HG02763 (cell line): ENCODE measurements around the gene LOXL3.

Source experiments
- ATAC-seq: cut with Tn5 transposase; IDR thresholded peaks from one replicate; pipeline ENCODE4 v1.9.1; 2021; ENCODE audit warnings: mild to moderate bottlenecking, moderate library complexity; ENCODE audit not compliant: unreplicated experiment

LOXL3 gene

DNA sequence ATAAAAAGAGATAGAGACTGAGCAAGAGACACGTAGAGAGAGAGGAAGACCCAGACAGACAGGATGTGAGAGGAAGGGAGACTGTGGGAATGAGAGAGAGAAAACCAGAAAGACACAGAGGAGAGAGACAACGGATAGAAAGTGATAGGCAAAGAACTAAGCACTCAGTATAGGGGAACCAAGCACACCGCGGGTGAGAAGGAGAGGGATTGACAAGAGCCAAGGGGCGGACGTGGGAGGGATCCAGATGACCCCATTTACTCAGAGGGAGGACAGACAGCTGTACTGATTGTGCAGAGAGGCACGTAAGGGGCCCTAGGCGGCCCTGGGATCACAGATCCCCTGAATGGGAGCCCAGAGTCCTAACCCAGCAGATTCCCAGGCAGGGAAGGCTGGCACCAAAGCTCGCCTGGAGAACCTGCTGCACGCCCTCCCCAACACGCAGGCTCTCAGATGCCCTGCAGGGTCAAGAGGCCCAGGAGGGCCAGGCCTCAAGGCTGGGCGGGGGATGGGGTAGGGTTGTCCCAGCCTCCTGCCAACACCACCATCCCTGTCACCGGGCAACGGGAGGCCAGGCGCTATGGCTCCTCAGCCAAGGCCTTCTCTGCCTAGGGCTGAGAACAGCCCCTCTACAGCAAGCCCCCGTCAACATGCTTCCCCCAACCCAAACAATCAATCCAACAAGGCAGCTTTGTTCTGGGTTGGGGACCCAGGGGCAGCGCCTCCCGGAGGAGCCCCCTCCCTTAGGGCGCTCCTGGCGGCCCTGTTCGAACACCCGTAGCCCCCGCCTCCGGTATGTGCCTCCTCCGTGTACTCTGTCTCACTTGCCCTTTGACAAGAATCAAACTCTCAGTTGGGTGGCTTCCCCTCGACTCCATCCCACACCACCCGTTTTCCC is 579 bp downstream of the LOXL3 start:
- no peak for ATAC-seq

DNA sequence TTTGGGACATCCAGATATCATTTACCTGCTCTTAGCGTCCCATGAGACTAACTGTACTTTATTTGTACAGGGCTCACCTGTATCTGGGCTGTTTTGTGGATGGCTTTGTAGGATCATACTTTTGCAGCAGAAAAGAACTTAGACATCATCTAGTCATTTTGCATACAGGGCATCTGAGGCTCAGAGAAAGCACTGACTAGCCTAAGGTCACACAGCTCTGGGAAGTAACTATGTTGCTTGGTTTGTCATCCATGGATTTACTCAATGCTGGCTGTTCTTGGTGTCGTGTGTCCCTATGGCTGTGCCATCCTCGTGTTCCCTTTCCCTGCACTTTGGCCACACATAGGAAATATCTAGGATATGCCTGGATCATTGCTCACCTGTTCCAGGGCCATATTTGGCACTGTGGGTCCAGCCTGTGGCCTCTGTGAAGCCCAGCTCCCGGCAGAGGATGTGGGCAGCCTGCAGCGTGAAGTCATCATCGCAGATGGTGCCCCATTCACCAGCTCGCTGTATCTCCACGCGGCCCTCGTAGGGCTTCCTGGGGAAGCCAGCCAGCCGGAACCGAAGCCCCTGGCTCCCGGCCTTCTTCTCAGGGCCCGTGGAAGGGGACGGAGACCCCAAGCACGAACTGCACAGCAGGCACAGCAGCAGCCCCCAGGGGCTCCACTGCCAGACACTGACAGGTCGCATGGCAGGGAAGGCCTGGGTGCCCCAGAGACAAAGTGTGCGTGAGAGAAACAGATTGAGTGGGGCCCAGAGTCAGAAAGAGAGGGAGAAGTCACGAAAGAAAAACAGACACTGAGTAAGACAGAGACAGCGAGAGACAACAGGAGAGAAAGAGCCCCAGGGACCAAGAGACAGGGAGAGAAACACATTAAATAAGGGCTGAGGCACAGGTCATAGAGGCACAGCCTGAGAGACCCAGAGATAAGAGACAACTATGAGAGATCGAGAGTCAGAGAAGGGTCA is 1.5 kb downstream of the LOXL3 start:
- ATAC-seq, result no peak

DNA sequence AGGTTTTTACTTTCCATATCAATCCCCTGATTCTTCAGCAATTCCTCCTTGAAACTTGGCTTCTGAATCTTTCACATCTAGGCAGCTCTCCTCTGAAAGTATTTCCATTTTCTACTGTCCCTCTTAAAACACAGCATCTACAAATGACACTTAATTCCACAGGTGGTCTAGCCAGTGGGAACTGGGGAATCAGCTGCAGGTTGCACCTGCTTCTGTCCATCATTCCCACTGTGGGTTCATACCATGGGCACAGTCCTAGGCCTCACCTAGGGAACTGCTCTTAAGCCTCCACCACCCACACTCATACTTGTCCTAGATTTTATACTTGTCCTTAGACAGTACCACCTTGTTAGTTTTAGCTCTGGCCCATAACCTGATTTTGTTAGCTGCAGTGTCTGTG is 2.2 kb downstream of the LOXL3 start:
- no peak for ATAC-seq

DNA sequence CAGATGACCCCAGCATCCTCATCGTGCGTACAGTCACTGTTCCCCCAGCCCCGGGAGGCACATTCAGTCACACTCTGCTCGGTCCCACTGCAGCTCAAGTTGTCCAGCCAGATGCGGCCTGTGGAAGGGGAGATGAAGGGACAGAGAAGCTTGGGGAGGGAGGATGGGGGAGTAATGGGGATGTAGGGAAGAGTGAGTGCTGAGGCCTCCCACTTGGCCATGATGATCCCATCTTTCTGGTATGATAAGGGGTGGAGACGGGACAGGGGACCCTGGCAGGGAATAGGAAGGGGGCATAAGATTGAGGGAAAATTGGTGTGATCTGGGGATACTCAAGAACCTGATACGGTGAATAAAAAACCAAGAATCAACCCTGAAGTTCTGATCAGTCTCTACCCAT is 3.5 kb downstream of the LOXL3 start:
- ATAC-seq, result no peak

GRCh38 chr2:74548900-74549826 is 4.6 kb downstream of the LOXL3 start:
- peak; percentile 37 for ATAC-seq

DNA sequence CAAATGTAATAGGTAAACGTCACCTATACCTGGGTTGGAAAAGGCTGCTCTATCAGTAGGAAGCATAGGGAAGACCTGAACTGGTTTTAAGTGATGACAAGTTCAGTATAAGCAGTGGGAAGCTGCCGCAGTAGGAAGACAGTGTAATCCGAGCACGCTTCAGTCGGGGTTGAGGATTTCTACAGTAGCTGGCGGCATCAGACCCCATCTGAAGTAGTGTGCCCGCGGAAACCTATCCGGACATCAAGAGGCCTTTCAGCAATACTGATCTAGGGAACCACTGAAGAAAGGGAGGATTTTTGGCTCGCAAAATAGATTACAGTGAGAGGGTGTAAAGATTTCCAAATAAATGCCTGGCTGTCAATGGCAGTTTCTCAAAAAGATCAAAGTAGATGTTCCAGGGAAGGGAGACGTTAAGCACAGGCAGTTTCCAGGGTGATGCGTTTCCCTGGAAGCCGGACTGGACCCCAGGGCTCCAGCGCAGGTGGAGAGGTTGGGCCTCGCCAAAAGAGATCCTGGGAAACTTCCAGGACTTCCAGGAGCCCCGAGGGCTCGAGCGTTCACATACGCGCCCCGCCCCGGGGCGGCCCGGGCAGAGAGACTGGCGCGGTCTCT is 5.3 kb downstream of the LOXL3 start:
- ATAC-seq, result no peak

DNA sequence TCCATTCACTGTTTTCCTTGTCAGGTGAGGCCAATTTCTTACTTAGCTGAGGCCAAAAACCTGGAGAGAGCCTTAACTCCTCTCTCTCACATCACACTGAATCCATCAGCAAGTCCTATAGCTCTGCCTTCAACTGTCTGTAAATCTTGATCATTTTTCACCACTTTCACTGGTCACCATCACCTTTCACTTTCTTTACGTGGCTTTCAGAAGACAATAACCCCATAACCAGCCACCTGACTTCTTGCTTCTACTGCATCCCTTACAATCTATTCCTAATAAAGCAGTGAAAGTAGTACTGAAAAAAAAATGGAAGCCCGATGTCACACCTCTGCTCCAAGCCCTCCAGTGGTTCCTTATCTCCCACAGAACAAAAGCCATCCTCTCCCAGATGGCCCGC is 7.7 kb downstream of the LOXL3 start:
- ATAC-seq, result no peak

DNA sequence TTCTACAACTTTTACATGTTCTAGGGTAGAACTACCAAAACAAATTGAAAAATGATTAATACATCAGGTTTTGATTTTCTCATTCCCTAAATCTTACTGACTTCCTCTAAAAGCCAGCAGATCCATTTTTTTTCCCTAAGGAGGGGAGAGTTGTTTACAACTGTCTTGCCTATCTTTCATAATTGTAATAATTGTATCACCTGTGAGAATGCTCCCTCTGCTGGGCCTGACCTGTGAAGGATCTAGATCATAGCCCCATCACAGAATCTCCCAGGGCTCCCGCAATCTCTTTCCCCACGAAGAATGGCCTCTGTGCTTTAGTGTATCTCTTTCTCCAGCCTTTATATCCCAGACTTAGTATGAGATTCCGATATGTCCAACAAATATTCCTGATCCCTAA is 9.1 kb downstream of the LOXL3 start:
- ATAC-seq, result no peak

GRCh38 chr2:74542978-74543377 is 10.8 kb downstream of the LOXL3 start:
- no peak for ATAC-seq

DNA sequence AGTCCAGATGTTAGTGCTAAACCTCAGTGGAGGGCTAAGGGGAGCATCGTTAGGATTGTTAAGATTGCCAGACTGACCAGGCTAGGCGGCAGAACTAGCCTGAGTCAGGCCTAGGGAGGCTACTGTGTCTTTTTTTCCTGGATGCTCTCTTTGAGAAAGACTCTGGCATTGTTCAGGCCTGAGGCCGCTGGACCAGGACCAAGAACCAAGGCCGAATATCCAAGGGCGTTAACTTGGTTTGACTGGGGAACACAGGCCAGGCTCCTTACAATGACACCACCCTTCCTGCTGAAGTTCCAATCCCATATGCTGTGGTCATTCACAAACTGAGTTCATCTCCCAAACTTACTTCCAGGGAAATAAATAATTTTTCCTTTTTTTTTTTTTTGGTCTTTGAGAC is 13.5 kb downstream of the LOXL3 start:
- ATAC-seq, result no peak

GRCh38 chr2:74538881-74539339 is 14.8 kb downstream of the LOXL3 start:
- no peak for ATAC-seq

DNA sequence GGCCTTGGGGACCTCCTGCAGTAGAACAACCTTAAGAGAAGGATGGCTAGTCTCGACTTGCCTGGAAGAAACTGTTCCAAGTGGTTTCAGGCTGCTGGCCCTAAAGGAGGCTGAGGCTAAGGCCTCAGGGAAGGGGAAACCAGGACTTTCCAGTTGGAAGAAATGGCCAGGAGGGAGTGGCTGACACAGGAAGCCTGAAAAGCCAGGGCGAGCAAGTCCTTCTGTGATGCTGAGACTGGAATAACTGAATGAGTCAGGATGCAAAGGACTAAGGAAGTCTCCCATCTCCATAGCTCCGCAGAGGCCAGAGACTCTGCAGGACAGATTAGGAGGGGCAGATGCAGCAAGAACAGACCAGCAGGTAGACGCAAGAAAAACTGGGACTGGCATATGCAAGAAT is 16.6 kb downstream of the LOXL3 start:
- ATAC-seq, result no peak

DNA sequence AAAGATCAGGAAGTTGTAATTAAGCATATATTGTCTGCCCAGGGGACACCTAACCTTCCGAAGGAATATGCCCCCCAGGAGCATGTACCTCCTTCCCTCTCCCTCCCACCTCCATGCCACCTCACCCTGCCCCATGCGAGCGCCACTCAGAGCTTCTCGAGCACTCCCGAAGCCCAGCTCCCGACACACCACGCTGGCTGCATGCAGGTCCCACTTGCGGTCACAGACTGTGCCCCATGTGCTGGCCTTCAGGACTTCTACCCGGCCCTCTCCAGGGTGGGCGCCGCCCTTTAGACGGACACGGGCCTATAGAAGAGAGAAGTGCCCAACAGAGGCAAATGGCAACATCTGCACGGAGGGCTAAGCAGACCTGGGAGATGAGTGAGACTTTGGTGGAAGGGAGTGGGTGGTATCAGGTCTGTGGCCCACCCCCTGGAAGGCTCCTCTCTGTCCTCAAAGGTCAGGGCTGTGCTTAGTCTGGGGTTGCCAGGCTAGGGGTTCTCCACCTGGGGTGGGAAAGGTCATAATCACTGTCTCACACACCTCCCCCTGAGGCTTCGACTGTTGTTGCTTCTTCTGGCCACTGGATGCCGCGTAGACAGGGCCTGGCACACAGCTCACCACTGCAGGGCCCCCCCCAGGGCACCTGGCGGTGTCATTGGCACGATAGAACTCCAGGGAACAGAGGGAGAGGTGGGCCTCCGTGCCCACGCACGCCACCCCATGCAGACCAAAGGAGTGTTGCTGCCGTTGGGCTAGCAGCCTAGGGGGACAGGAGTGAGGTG is 17.4 kb downstream of the LOXL3 start:
- ATAC-seq, result no peak

DNA sequence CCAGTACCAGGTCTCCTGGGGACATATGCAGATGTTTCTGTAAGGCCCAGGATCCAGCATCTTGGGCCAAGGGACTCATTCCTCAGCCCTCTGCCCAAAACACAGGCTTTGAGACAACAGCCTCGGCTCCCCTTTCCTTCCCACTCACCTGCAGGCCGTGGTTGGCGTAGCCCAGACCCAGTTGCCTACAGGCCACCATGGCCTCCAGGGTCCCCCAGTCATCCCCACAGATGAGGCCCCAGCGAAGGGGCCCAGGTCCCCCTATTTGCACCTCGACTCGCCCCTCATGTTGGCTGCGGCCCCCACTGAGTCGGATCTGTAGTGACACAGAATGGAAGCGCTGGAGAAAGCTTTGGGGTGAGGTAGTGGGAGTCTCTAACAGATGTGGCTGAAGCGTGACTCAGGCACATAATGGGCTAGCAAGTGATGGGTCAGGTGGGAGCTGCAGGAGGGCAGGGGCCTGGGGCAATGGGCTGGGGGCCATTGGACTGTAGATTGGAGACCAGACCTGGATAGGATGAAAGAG is 18.2 kb downstream of the LOXL3 start:
- ATAC-seq, result no peak

- ATAC-seq, result no peak
Measured at GRCh38 chr2:74534411-74534810, 19.3 kb downstream of the LOXL3 start.

- ATAC-seq, result no peak
Measured at GRCh38 chr2:74533464-74533863, 20.3 kb downstream of the LOXL3 start.

GRCh38 chr2:74532222-74532621 is 21.5 kb downstream of the LOXL3 start:
- no peak for ATAC-seq

- no peak for ATAC-seq
Measured at GRCh38 chr2:74531666-74532065, 22.1 kb downstream of the LOXL3 start.
